Mesothelial cell of epicardium (in vitro differentiated cells): ENCODE measurements around the gene CCN5. TPM values are rescaled to one million over a fixed set of nuclear protein-coding genes. Genes with fewer than 3 reads are reported as not detected.

Experiments used
- DNase-seq, 2 experiments: peaks; one replicate each; pipeline ENCODE4 v3.0.0; 2021; ENCODE audit warnings: low spot score in 2 of 2; ENCODE audit not compliant: unreplicated experiment in 2 of 2
- H3K27ac Mint-ChIP-seq: 2 replicates; pipeline ENCODE4 v1.8.0; 2021; ENCODE audit warnings: mixed read lengths
- H3K27me3 Mint-ChIP-seq: 2 replicates; pipeline ENCODE4 v1.8.0; 2021; ENCODE audit warnings: low read depth, mixed read lengths
- H3K36me3 Mint-ChIP-seq: 2 replicates; pipeline ENCODE4 v1.8.0; 2021; ENCODE audit warnings: mixed read lengths
- H3K4me1 Mint-ChIP-seq: 2 replicates; pipeline ENCODE4 v1.8.0; 2021; ENCODE audit warnings: mixed read lengths
- H3K4me3 Mint-ChIP-seq: 2 replicates; pipeline ENCODE4 v1.8.0; 2021; ENCODE audit warnings: mild to moderate bottlenecking, moderate library complexity, mixed read lengths
- H3K9me3 Mint-ChIP-seq: 2 replicates; pipeline ENCODE4 v1.8.0; 2021; ENCODE audit warnings: mixed read lengths
- total RNA-seq: library from RNA; stranded (reverse); gene quantifications from 3 replicates; pipeline ENCODE4 v1.2.1, GENCODE V29; 2021
- TF ChIP-seq, protein P1 (sequence below): fragments of 200-600 bp; sonication (generic); IDR thresholded peaks from one replicate; pipeline ENCODE4 v1.5.0; 2021; ENCODE audit warnings: antibody characterized with exemption; ENCODE audit not compliant: unreplicated experiment

The CCN5 gene
- total RNA-seq, 1 donor from 2014 or later = not detected

DNA sequence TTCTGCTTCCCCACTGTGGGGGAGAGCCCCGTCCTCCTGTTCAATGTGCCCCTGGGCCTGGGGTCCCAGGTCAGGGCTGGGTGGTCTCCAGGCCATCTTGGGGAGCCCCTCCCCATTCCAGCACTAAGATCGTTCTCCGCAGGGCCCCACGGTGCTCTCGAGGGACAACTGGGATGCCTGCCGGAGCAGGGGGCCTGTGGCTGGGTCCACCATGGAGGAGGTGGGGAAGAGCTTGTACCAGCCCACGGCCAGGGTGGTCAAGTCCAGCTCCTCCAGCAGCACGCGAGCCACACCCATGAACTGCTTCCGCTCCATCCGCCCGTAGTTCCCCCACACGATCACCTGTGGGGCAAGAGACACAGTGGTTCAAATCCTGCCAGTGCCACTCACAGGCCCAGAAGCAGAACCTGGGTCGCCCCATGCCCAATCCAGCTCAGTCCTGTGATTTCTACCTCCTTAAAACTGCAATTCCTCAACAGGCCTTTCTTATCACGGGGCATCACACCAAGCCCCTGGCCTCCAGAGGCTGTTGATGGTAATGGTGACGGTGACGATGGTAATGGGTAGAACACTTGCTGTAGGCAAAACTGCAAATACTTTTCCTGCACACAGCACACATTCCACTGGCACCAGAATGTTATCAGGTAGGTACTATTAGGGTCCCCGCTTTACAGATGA lies 41.0 kb downstream of the CCN5 start:
- no peak overlapping the region for H3K27ac Mint-ChIP-seq
- H3K9me3 Mint-ChIP-seq = no peaks in the 10 kb centered on the region
- H3K4me3 Mint-ChIP-seq = no peak overlapping the region
- peaks cover 8% of the 10 kb centered on the region for H3K27me3 Mint-ChIP-seq
- DNase-seq = no peak
- H3K36me3 Mint-ChIP-seq = no peaks in the 10 kb centered on the region
- H3K4me1 Mint-ChIP-seq = no peaks in the 10 kb centered on the region
- TF ChIP-seq, protein P1, sequence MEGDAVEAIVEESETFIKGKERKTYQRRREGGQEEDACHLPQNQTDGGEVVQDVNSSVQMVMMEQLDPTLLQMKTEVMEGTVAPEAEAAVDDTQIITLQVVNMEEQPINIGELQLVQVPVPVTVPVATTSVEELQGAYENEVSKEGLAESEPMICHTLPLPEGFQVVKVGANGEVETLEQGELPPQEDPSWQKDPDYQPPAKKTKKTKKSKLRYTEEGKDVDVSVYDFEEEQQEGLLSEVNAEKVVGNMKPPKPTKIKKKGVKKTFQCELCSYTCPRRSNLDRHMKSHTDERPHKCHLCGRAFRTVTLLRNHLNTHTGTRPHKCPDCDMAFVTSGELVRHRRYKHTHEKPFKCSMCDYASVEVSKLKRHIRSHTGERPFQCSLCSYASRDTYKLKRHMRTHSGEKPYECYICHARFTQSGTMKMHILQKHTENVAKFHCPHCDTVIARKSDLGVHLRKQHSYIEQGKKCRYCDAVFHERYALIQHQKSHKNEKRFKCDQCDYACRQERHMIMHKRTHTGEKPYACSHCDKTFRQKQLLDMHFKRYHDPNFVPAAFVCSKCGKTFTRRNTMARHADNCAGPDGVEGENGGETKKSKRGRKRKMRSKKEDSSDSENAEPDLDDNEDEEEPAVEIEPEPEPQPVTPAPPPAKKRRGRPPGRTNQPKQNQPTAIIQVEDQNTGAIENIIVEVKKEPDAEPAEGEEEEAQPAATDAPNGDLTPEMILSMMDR = no peak

- DNase-seq = no peak
- Mint-ChIP-seq H3K36me3 (no peaks in the 10 kb centered on the region), H3K9me3 (no peaks in the 10 kb centered on the region), H3K27ac (no peak overlapping the region), H3K4me1 (no peaks in the 10 kb centered on the region), H3K27me3 (peaks cover 4% of the 10 kb centered on the region), H3K4me3 (no peak overlapping the region)
- TF ChIP-seq, protein P1 = no peak
Measured at GRCh38 chr20:44756956-44757355, 41.8 kb downstream of the CCN5 start.

DNA sequence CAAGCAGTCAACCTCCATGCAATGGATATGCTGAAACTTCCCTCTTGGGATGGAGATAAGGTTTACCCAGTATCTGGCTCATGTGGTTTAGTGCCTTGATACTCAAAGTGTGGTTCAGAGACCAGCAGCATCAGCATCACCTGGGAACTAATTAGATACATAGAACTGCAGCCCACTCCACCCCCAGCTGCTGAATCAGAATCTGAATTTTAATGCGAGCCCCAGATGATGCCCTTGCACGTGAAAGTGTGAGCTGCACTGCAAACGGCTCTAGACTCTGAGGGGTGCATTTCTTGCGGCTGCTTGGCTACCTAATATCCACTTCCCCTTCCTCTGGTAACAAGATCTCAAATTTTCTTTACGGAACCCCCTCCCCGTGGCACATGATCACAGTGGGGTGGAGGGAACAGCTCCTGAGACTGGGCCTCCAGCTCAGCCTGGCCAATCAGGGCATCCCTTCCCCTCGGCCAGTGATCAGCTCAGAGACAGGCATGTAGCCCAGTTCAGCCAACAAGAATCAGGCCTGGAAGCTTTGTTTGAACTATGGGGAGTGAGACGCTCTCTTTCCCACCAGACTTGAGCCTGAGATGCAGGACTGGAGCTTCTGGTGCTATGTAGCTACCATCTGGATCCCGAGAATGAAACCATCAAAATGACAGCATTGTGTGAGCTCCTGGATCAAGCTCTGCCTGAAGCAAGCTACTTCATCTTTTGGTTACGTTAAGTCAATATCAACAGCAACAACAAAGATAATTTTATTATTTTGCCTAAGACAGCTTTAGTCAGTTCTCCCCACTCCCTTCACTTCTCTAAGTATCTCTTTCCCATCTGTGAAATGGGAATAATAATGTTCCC lies 43.3 kb downstream of the CCN5 start:
- Mint-ChIP-seq H3K4me3 (no peak overlapping the region), H3K9me3 (no peaks in the 10 kb centered on the region), H3K27ac (no peak overlapping the region), H3K36me3 (no peaks in the 10 kb centered on the region), H3K27me3 (peaks cover 4% of the 10 kb centered on the region), H3K4me1 (no peaks in the 10 kb centered on the region)
- no peak for DNase-seq
- TF ChIP-seq, protein P1 = no peak

- Mint-ChIP-seq H3K4me1 (no peaks in the 10 kb centered on the region), H3K27me3 (peaks cover 4% of the 10 kb centered on the region), H3K4me3 (no peak overlapping the region), H3K9me3 (no peaks in the 10 kb centered on the region), H3K36me3 (no peaks in the 10 kb centered on the region), H3K27ac (no peak overlapping the region)
- TF ChIP-seq, protein P1 = no peak
- DNase-seq = no peak
Measured at GRCh38 chr20:44759595-44759994, 44.4 kb downstream of the CCN5 start.

DNA sequence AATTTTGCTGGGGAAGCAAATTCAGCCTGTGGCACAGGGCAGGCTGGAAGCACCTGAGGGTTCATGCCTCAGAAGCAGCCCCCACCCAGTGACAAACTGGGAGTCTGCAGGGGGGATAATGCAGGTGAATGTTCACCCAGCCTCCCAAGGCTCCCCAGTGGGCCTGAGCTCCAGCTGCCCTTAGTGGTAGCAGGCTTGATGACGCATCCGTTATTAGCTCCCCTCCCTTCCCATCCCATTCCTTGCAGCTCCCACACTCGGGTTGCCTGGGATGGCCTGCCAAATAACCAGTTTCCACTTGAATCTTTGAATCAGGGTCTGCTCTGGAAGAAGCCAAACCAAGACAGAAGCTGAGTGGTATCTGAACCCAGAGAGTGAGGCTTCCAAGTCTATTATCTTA lies 46.3 kb downstream of the CCN5 start:
- peaks cover 12% of the 10 kb centered on the region for H3K27me3 Mint-ChIP-seq
- H3K36me3 Mint-ChIP-seq = no peaks in the 10 kb centered on the region
- H3K27ac Mint-ChIP-seq = no peak overlapping the region
- H3K4me3 Mint-ChIP-seq = no peak overlapping the region
- no peak for DNase-seq
- TF ChIP-seq, protein P1 = no peak
- no peaks in the 10 kb centered on the region for H3K4me1 Mint-ChIP-seq
- H3K9me3 Mint-ChIP-seq = no peaks in the 10 kb centered on the region
